Measurements from ENCODE around the gene SLC10A3.
"Not testable (repeated sequence)": the region's sequence is repeated elsewhere in the genome, so short reads cannot be mapped to it uniquely, and the experiment has no call there.

The SLC10A3 gene

GRCh38 chrX:154509455-154509854 lies 19.0 kb upstream of the SLC10A3 start:
- DNase-seq, result no peak

- DNase-seq, result no peak
Measured at GRCh38 chrX:154508384-154508745, 17.9 kb upstream of the SLC10A3 start.

- no peak for DNase-seq
Measured at GRCh38 chrX:154507673-154508383, 17.4 kb upstream of the SLC10A3 start.

- DNase-seq, result no peak
Measured at GRCh38 chrX:154506483-154507332, 16.3 kb upstream of the SLC10A3 start.

- DNase-seq, result no peak
Measured at GRCh38 chrX:154505734-154506133, 15.3 kb upstream of the SLC10A3 start.

- no peak for DNase-seq
Measured at GRCh38 chrX:154502989-154503388, 12.6 kb upstream of the SLC10A3 start.

- no peak for DNase-seq
Measured at GRCh38 chrX:154502098-154502497, 11.7 kb upstream of the SLC10A3 start.

GRCh38 chrX:154501423-154501822 lies 11.0 kb upstream of the SLC10A3 start:
- not testable (repeated sequence) for DNase-seq

- DNase-seq, result not testable (repeated sequence)
Measured at GRCh38 chrX:154496591-154497137, 6.2 kb upstream of the SLC10A3 start.

- no peak for DNase-seq
Measured at GRCh38 chrX:154495472-154495922, 5.1 kb upstream of the SLC10A3 start.

GRCh38 chrX:154494715-154495114 lies 4.3 kb upstream of the SLC10A3 start:
- DNase-seq, result no peak

GRCh38 chrX:154490021-154490413 lies 412 bp downstream of the SLC10A3 start:
- peak in 5 of 14 donors; percentile 8 to 44 (median 30) for DNase-seq

GRCh38 chrX:154489182-154489581 lies 1.2 kb downstream of the SLC10A3 start:
- no peak for DNase-seq

- DNase-seq, result no peak
Measured at GRCh38 chrX:154488336-154489075, 1.9 kb downstream of the SLC10A3 start.

- no peak for DNase-seq
Measured at GRCh38 chrX:154487518-154488290, 2.7 kb downstream of the SLC10A3 start.

- DNase-seq, result peak in 7 of 14 donors; percentile 21 to 62 (median 38)
Measured at GRCh38 chrX:154486396-154487207, 3.8 kb downstream of the SLC10A3 start, which contains the start of gene UBL4A. TSS of gene UBL4A (minus strand) at chrX:154486615. CDS start at chrX:154486584, 31 bp downstream.

GRCh38 chrX:154486052-154486395 lies 4.4 kb downstream of the SLC10A3 start:
- peak in 1 of 14 donors; percentile 43 for DNase-seq

- peak in 1 of 14 donors; percentile 27 for DNase-seq
Measured at GRCh38 chrX:154485150-154486051, 5.0 kb downstream of the SLC10A3 start.

- DNase-seq, result no peak
Measured at GRCh38 chrX:154484255-154485149, 5.9 kb downstream of the SLC10A3 start.

Data from C1 segment of cervical spinal cord (tissue), 14 donors.